ENCODE measurements around the gene PLCD1. TPM values are rescaled to one million over a fixed set of nuclear protein-coding genes. Genes with fewer than 3 reads are reported as not detected.

Gene PLCD1
- total and polyA plus RNA-seq, 2 of the 13 experiments (the other 11 are each of a cell fraction or from before 2014, with no cell fraction given), result 10.1 to 12.4 TPM

DNA sequence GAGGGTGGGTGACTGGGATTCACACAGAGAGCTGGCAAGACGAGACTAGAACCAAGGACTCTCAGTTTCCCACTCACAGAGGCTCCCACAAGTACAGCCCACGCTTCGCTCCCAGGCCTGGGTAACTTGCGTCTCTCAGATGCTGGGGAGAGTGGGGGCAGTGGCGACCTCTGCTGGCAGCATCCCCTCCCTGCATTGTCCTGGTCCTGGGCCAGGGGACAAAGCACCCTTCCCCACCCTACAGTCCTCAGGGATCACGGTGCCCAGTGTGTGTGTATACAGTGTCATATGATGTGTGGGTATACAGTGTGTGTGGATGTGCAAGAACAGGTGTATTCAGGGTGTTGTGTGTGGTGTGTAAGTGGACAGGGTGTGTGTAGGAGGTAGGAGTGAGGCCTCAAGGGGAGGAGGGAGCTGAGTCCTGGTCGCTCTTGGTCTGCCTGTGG, 26.0 kb downstream of the PLCD1 start (continued):
- no peak for TF ChIP-seq HIC2 (CRISPR knock-in tag; IDR thresholded peaks at IDR 0.05; ENCODE audit: low read depth)
- TF ChIP-seq TFE3 (CRISPR knock-in tag; IDR thresholded peaks at IDR 0.05), result no peak
- no peak for TF ChIP-seq KLF15 (CRISPR knock-in tag; IDR thresholded peaks at IDR 0.05; ENCODE audit: borderline replicate concordance)
- TF ChIP-seq CEBPB (IDR thresholded peaks at IDR 0.05; ENCODE audit: borderline replicate concordance, low read depth, low read length), result no peak
- no peak for TF ChIP-seq ZNF569 (CRISPR knock-in tag; IDR thresholded peaks at IDR 0.05; ENCODE audit: borderline replicate concordance)
- TF ChIP-seq NBN (conservative IDR thresholded peaks at IDR 0.05), result no peak
- no peak for TF ChIP-seq TP53 (CRISPR knock-in tag; conservative IDR thresholded peaks at IDR 0.05)
- no peak for TF ChIP-seq TOE1 (CRISPR knock-in tag; IDR thresholded peaks at IDR 0.05)
- no peak for TF ChIP-seq PHF20 (CRISPR knock-in tag; IDR thresholded peaks at IDR 0.05)
- TF ChIP-seq SYNCRIP (IDR thresholded peaks at IDR 0.05; ENCODE audit: insufficient read depth, low read depth, low read length), result no peak
- TF ChIP-seq HDAC6 (IDR thresholded peaks at IDR 0.05; ENCODE audit: low read depth, low read length), result no peak
- TF ChIP-seq, protein P1, sequence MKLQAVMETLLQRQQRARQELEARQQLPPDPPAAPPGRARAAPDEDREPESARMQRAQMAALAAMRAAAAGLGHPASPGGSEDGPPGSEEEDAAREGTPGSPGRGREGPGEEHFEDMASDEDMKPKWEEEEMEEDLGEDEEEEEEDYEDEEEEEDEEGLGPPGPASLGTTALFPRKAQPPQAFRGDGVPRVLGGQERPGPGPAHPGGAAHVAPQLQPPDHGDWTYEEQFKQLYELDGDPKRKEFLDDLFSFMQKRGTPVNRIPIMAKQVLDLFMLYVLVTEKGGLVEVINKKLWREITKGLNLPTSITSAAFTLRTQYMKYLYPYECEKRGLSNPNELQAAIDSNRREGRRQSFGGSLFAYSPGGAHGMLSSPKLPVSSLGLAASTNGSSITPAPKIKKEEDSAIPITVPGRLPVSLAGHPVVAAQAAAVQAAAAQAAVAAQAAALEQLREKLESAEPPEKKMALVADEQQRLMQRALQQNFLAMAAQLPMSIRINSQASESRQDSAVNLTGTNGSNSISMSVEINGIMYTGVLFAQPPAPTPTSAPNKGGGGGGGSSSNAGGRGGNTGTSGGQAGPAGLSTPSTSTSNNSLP (IDR thresholded peaks at IDR 0.05; ENCODE audit: low read depth, low read length), result no peak
- no peak for TF ChIP-seq SATB2 (CRISPR knock-in tag; IDR thresholded peaks at IDR 0.05)
- TF ChIP-seq ZFP62 (CRISPR knock-in tag; IDR thresholded peaks at IDR 0.05), result no peak
- TF ChIP-seq ZBTB4 (CRISPR knock-in tag; IDR thresholded peaks at IDR 0.05; ENCODE audit: borderline replicate concordance), result no peak
- no peak for TF ChIP-seq AKAP8 (CRISPR knock-in tag; IDR thresholded peaks at IDR 0.05)
- no peak for TF ChIP-seq RBFOX2 (IDR thresholded peaks at IDR 0.05; ENCODE audit: low read depth, low read length)

Measured in HepG2 (cell line).